HFFc6 (cell line): ENCODE data around the gene ANKRD17. TPM values are rescaled to one million over a fixed set of nuclear protein-coding genes. Genes with fewer than 3 reads are reported as not detected.

ENCODE experiments used
- DNase-seq: peaks from one replicate; pipeline ENCODE4 v3.0.0-alpha.2; 2018
- H3K27ac Mint-ChIP-seq: 2 replicates; pipeline ENCODE4 v1.8.0; 2020; ENCODE audit warnings: mild to moderate bottlenecking, mixed read lengths
- H3K27me3 Mint-ChIP-seq: 2 replicates; pipeline ENCODE4 v1.8.0; 2021; ENCODE audit warnings: mild to moderate bottlenecking, moderate library complexity, mixed read lengths; ENCODE audit not compliant: insufficient read depth
- H3K36me3 Mint-ChIP-seq: 2 replicates; pipeline ENCODE4 v1.8.0; 2021; ENCODE audit warnings: low read depth, mixed read lengths
- H3K4me1 Mint-ChIP-seq: 2 replicates; pipeline ENCODE4 v1.8.0; 2020; ENCODE audit warnings: low read depth, mixed read lengths
- H3K4me3 Mint-ChIP-seq: 2 replicates; pipeline ENCODE4 v1.8.0; 2020; ENCODE audit warnings: mild to moderate bottlenecking, moderate library complexity, mixed read lengths
- H3K9me3 Mint-ChIP-seq: 2 replicates; pipeline ENCODE4 v1.8.0; 2020; ENCODE audit warnings: mild to moderate bottlenecking, mixed read lengths
- total RNA-seq, 6 experiments: library from RNA; stranded (reverse); fragmentation: NEBNext Ultra II Directional; extraction: Animal tissue kit (Norgen Biotek cat#: 25700); gene quantifications; 2 replicates in 1 of 6; 3 replicates in 5 of 6; pipeline ENCODE4 v1.2.3, GENCODE V29; 2021
- TF ChIP-seq, protein P1 (sequence below): fragments of 200-600 bp; sonication (generic); IDR thresholded peaks from 2 replicates; pipeline ENCODE4 v1.5.0; 2021; ENCODE audit warnings: antibody characterized with exemption, mild to moderate bottlenecking

The ANKRD17 gene
- total RNA-seq, 6 experiments from 2014 or later = 51.7 to 61.0 (median 56.4) TPM

DNA sequence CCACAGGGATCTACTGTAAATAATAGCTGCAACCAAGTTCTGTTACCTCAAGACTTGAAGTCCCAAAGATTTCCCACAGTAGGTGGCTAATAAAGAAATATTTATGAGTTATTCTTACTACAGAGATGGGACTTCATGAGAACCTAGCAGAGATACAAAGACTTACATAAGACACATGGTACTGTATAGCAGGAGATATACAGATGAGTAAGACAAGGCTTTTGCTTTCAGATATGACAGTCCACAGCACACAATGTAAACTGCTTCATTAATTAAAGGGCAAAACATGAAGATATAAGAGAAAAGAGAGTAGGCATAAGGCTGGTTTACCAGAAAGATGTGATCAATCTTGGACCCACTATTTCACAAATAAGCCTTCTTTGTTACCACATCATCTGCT is 6.6 kb downstream of the ANKRD17 start:
- H3K27ac Mint-ChIP-seq = 0 out of 2 replicates have a peak overlapping the region, but pooled peaks have one; percentile 2
- TF ChIP-seq, protein P1, sequence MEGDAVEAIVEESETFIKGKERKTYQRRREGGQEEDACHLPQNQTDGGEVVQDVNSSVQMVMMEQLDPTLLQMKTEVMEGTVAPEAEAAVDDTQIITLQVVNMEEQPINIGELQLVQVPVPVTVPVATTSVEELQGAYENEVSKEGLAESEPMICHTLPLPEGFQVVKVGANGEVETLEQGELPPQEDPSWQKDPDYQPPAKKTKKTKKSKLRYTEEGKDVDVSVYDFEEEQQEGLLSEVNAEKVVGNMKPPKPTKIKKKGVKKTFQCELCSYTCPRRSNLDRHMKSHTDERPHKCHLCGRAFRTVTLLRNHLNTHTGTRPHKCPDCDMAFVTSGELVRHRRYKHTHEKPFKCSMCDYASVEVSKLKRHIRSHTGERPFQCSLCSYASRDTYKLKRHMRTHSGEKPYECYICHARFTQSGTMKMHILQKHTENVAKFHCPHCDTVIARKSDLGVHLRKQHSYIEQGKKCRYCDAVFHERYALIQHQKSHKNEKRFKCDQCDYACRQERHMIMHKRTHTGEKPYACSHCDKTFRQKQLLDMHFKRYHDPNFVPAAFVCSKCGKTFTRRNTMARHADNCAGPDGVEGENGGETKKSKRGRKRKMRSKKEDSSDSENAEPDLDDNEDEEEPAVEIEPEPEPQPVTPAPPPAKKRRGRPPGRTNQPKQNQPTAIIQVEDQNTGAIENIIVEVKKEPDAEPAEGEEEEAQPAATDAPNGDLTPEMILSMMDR = no peak
- no peak overlapping the region for H3K4me3 Mint-ChIP-seq
- H3K9me3 Mint-ChIP-seq = no peaks in the 10 kb centered on the region
- H3K27me3 Mint-ChIP-seq = no peaks in the 10 kb centered on the region
- peaks cover 9% of the 10 kb centered on the region for H3K36me3 Mint-ChIP-seq
- peaks cover 59% of the 10 kb centered on the region for H3K4me1 Mint-ChIP-seq
- DNase-seq = no peak

- no peak overlapping the region for H3K4me3 Mint-ChIP-seq
- no peak overlapping the region for H3K27ac Mint-ChIP-seq
- no peaks in the 10 kb centered on the region for H3K9me3 Mint-ChIP-seq
- no peak for DNase-seq
- H3K27me3 Mint-ChIP-seq = no peaks in the 10 kb centered on the region
- peaks cover 4% of the 10 kb centered on the region for H3K36me3 Mint-ChIP-seq
- TF ChIP-seq, protein P1 = peak; percentile 61
- H3K4me1 Mint-ChIP-seq = peaks cover 58% of the 10 kb centered on the region
These were observed 7.2 kb downstream of the ANKRD17 start for GRCh38 chr4:73251384-73251783.

GRCh38 chr4:73250642-73251041 is 8.0 kb downstream of the ANKRD17 start:
- H3K27ac Mint-ChIP-seq = no peak overlapping the region
- no peak overlapping the region for H3K4me3 Mint-ChIP-seq
- no peak for DNase-seq
- H3K36me3 Mint-ChIP-seq = peaks cover 4% of the 10 kb centered on the region
- H3K9me3 Mint-ChIP-seq = no peaks in the 10 kb centered on the region
- H3K27me3 Mint-ChIP-seq = no peaks in the 10 kb centered on the region
- TF ChIP-seq, protein P1 = no peak
- H3K4me1 Mint-ChIP-seq = peaks cover 58% of the 10 kb centered on the region

GRCh38 chr4:73248821-73249220 is 9.8 kb downstream of the ANKRD17 start:
- peaks cover 49% of the 10 kb centered on the region for H3K4me1 Mint-ChIP-seq
- H3K27me3 Mint-ChIP-seq = no peaks in the 10 kb centered on the region
- TF ChIP-seq, protein P1 = no peak
- DNase-seq = no peak
- no peaks in the 10 kb centered on the region for H3K9me3 Mint-ChIP-seq
- no peak overlapping the region for H3K27ac Mint-ChIP-seq
- no peak overlapping the region for H3K4me3 Mint-ChIP-seq
- H3K36me3 Mint-ChIP-seq = peaks cover 9% of the 10 kb centered on the region

DNA sequence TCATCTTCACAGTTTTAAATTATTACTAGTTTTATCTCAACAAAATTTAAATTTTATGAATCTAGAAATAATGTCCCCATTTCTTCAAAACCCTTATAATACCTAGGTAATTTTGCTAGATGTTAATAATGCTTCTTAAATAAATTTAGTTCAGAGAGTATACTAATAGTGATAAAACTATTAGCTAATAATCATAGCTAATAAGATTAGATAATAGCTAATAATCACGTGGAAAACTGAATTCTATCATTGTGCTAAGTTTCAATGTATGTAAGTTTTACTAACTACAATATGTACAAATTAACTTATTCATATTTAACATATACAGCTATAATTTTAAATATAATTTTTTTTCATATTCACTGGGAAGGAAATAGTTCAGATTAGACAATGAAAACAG is 10.2 kb downstream of the ANKRD17 start:
- DNase-seq = no peak
- no peak overlapping the region for H3K27ac Mint-ChIP-seq
- no peak overlapping the region for H3K4me3 Mint-ChIP-seq
- peaks cover 45% of the 10 kb centered on the region for H3K4me1 Mint-ChIP-seq
- no peaks in the 10 kb centered on the region for H3K9me3 Mint-ChIP-seq
- H3K27me3 Mint-ChIP-seq = no peaks in the 10 kb centered on the region
- TF ChIP-seq, protein P1 = no peak
- H3K36me3 Mint-ChIP-seq = peaks cover 9% of the 10 kb centered on the region

- DNase-seq = no peak
- TF ChIP-seq, protein P1 = no peak
- Mint-ChIP-seq H3K36me3 (peaks cover 9% of the 10 kb centered on the region), H3K4me1 (peaks cover 38% of the 10 kb centered on the region), H3K27ac (no peak overlapping the region), H3K27me3 (no peaks in the 10 kb centered on the region), H3K4me3 (no peak overlapping the region), H3K9me3 (no peaks in the 10 kb centered on the region)
These were observed 11.5 kb downstream of the ANKRD17 start for GRCh38 chr4:73247100-73247499.
